Esophagus muscularis mucosa (tissue), 4 donors: Measurements from ENCODE around the gene BAX.

Experiments
- EP300 ChIP-seq: sonication (generic); formaldehyde crosslinking; IDR thresholded peaks from one replicate; pipeline ENCODE4 v1.6.1; 2017; ENCODE audit warnings: antibody characterized with exemption
- POLR2A ChIP-seq: fragments of 450-650 bp; IDR thresholded peaks from one replicate; pipeline ENCODE4 v1.6.1; 2017; ENCODE audit warnings: antibody characterized with exemption, moderate library complexity, mild to moderate bottlenecking, low read depth
- TF ChIP-seq, protein P1 (sequence below), 3 experiments: fragments of 200-600 bp in 2 of 3; fragments of 450-650 bp in 1 of 3; sonication (generic) in 2 of 3; IDR thresholded peaks; one replicate each; pipeline ENCODE4 v1.5.1; 2017 to 2019; ENCODE audit warnings: antibody characterized with exemption in 3 of 3, mild to moderate bottlenecking in 2 of 3, moderate library complexity in 1 of 3

GRCh38 chr19:48999481-49000325 is 45.0 kb downstream of the BAX start:
- TF ChIP-seq, protein P1, sequence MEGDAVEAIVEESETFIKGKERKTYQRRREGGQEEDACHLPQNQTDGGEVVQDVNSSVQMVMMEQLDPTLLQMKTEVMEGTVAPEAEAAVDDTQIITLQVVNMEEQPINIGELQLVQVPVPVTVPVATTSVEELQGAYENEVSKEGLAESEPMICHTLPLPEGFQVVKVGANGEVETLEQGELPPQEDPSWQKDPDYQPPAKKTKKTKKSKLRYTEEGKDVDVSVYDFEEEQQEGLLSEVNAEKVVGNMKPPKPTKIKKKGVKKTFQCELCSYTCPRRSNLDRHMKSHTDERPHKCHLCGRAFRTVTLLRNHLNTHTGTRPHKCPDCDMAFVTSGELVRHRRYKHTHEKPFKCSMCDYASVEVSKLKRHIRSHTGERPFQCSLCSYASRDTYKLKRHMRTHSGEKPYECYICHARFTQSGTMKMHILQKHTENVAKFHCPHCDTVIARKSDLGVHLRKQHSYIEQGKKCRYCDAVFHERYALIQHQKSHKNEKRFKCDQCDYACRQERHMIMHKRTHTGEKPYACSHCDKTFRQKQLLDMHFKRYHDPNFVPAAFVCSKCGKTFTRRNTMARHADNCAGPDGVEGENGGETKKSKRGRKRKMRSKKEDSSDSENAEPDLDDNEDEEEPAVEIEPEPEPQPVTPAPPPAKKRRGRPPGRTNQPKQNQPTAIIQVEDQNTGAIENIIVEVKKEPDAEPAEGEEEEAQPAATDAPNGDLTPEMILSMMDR (IDR thresholded peaks at IDR 0.05) = peak; percentile 34 to 62 (median 38)
- TF ChIP-seq EP300 (no peak), POLR2A (no peak)
